ENCODE data around the gene ZNF580. TPM values are rescaled to one million over a fixed set of nuclear protein-coding genes. Genes with fewer than 3 reads are reported as not detected.
A peak's percentile ranks its signal among the peaks of the same experiment; 100 is the strongest.

ZNF580 gene
- total and polyA plus RNA-seq, 9 donors: 14.5 to 70.6 (median 59.4) TPM

GRCh38 chr19:55673465-55673864 is 32.7 kb downstream of the ZNF580 start:
- no peaks in the 10 kb centered on the region for H3K27me3 ChIP-seq
- H3K4me1 ChIP-seq (ENCODE audit: insufficient read depth): peaks cover 9% of the 10 kb centered on the region
- no peaks in the 10 kb centered on the region for H3K9me3 ChIP-seq
- DNase-seq: no peak
- no peaks in the 10 kb centered on the region for H3K36me3 ChIP-seq
- no peak overlapping the region for H3K4me3 ChIP-seq
- TF ChIP-seq POLR2A (IDR thresholded peaks at IDR 0.05) (no peak), CTCF (IDR thresholded peaks at IDR 0.05) (no peak), EP300 (IDR thresholded peaks at IDR 0.05) (no peak)
- H3K27ac ChIP-seq: no peak overlapping the region
- WGBS, 3 donors: 76 to 81% (median 76%) methylated on average over 9 of the region's 9 CpGs
- intact Hi-C loops (cut with DNase I): loop anchor here in 2 of 4 donors (10.0 kb wide), 2 partner anchors 559 to 1469 kb away; partner anchors contain the start of genes PPP1R12C (in 1 of the 2) and RPS9 (in 1 of the 2)

GRCh38 chr19:55673889-55674288 is 33.1 kb downstream of the ZNF580 start:
- WGBS, 3 donors: 58 to 73% (median 60%) methylated on average over 15 of the region's 15 CpGs
- Histone ChIP-seq H3K27ac (no peak overlapping the region), H3K9me3 (no peaks in the 10 kb centered on the region), H3K4me1 (ENCODE audit: insufficient read depth) (peaks cover 9% of the 10 kb centered on the region), H3K36me3 (no peaks in the 10 kb centered on the region), H3K27me3 (no peaks in the 10 kb centered on the region), H3K4me3 (no peak overlapping the region)
- intact Hi-C loops (cut with DNase I): loop anchor here in 2 of 4 donors (10.0 kb wide), 2 partner anchors 559 to 1469 kb away; partner anchors contain the start of genes PPP1R12C (in 1 of the 2) and RPS9 (in 1 of the 2)
- no peak for DNase-seq
- no peak for TF ChIP-seq EP300 (IDR thresholded peaks at IDR 0.05)
- no peak for TF ChIP-seq CTCF (IDR thresholded peaks at IDR 0.05)
- TF ChIP-seq POLR2A (IDR thresholded peaks at IDR 0.05): no peak

GRCh38 chr19:55674459-55674840 is 33.6 kb downstream of the ZNF580 start:
- intact Hi-C loops (cut with DNase I): loop anchor here in 2 of 4 donors (10.0 kb wide), 2 partner anchors 560 to 1470 kb away; partner anchors contain the start of genes PPP1R12C (in 1 of the 2) and RPS9 (in 1 of the 2)
- H3K36me3 ChIP-seq: no peaks in the 10 kb centered on the region

More at GRCh38 chr19:55674459-55674840, 33.6 kb downstream of the ZNF580 start:
- Histone ChIP-seq H3K9me3 (no peaks in the 10 kb centered on the region), H3K4me1 (ENCODE audit: insufficient read depth) (peaks cover 9% of the 10 kb centered on the region), H3K27ac (peak overlapping the region in 1 of 2 donors; percentile 83), H3K4me3 (peak overlapping the region; percentile 71), H3K27me3 (no peaks in the 10 kb centered on the region)
- TF ChIP-seq CTCF (IDR thresholded peaks at IDR 0.05) (no peak), EP300 (IDR thresholded peaks at IDR 0.05) (no peak), POLR2A (IDR thresholded peaks at IDR 0.05) (no peak)
- WGBS, 3 donors: 13 to 18% (median 14%) methylated on average over 17 of the region's 17 CpGs
- no peak for DNase-seq

All from ovary (tissue), 9 donors.